ENCODE measurements around the gene RCOR1.

The RCOR1 gene

DNA sequence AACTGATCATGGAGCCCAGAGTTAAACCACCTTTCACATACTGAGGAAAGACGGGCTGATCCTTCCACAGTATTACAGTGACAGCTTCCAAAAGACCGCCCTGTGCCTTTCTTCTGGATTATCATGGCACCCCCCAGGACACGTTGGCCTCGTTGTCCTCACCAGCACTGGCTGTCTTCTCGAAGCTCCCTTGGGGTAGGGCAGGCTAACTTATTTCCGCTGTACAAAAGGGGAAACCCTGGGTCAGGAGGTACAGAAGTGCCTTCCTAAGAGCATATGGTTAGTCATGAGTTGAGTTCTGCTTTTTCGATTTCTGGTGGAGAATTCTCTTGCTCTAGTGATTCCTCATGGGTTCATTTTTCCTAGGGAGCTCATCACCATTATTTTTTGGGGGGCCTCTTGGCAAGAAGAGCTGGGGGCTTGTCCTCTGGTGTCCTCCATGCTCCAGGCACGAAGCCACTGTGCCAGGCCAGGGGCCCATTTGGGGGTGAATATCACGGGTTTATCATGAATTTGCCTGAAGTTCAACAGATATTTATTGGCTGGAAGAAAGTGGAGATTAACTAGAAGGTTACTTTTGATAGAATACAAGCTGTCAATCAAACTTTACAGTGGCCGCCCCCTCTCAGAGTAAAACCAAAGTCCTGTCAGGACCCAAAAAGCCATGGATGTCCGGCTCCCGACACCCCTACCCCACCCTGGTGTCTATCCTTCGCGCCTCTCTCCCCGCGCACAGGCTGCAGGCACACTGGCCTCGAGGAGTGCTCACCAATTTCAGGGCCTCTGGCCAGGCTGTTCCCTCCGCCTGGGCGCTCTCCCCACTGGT, 176.0 kb downstream of the RCOR1 start:
- no peak for DNase-seq (ENCODE audit: low spot score)

DNA sequence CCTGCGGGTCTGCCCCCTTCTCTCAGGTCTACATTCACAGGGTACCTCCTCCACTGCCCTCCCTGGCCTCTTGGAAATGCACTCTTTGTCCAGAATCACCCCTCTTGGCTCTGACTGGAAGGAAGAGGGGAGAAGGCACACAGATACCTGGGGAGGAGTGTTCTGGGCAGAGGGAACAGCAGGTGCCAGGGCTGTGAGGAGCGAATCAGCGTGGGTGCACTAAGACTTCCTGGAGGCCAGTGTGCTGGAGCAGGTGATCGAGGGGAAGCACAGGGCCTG, 176.5 kb downstream of the RCOR1 start:
- no peak overlapping the region for H3K27ac ChIP-seq
- ChIA-PET CTCF (interaction anchor here (0.6 kb wide), 1 partner anchor 11 kb away, joined by 3 read pairs; no protein-coding TSS in a partner anchor), POLR2A (ENCODE audit: low non-redundant PET) (no interaction called here)
- no peak for DNase-seq (ENCODE audit: low spot score)
- TF ChIP-seq CTCF (conservative IDR thresholded peaks at IDR 0.05; ENCODE audit: low read depth), result no peak

More for the DNA sequence above, 176.0 kb downstream of the RCOR1 start:
- ChIA-PET POLR2A (ENCODE audit: low non-redundant PET) (no interaction called here), CTCF (interaction anchor here (0.6 kb wide), 1 partner anchor 10 kb away, joined by 3 read pairs; no protein-coding TSS in a partner anchor)
- no peak for TF ChIP-seq CTCF (conservative IDR thresholded peaks at IDR 0.05; ENCODE audit: low read depth)
- H3K27ac ChIP-seq, result no peak overlapping the region

- no peak for DNase-seq (ENCODE audit: low spot score)
- POLR2A ChIA-PET (ENCODE audit: low non-redundant PET), result no interaction called here
- H3K27ac ChIP-seq, result no peak overlapping the region
- TF ChIP-seq CTCF (conservative IDR thresholded peaks at IDR 0.05; ENCODE audit: low read depth), result no peak
- CTCF ChIA-PET, result no interaction called here
Measured at GRCh38 chr14:102770147-102771123, 178.0 kb downstream of the RCOR1 start.

DNA sequence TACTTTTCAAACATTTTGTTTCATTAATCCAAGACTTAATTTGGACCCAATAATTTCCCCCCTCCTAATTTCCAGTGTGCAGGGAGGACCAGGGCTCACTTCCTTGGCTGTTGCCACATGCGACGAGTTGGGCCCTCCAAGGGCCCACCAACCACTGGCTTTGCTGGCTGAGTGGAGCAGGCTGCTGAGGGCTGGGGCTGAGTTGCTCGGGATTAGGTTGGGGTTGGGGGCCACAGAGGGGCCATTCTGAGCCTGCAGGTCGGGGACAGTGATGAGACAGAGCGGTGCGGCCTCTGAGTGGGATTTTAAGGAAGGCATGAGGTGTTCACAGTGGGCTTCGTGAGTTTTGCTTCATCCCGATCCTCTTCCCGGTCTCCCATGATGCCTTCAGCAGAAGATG, 178.7 kb downstream of the RCOR1 start:
- no peak for DNase-seq (ENCODE audit: low spot score)
- H3K27ac ChIP-seq, result no peak overlapping the region
- TF ChIP-seq CTCF (conservative IDR thresholded peaks at IDR 0.05; ENCODE audit: low read depth), result no peak
- CTCF ChIA-PET, result no interaction called here
- POLR2A ChIA-PET (ENCODE audit: low non-redundant PET), result no interaction called here

DNA sequence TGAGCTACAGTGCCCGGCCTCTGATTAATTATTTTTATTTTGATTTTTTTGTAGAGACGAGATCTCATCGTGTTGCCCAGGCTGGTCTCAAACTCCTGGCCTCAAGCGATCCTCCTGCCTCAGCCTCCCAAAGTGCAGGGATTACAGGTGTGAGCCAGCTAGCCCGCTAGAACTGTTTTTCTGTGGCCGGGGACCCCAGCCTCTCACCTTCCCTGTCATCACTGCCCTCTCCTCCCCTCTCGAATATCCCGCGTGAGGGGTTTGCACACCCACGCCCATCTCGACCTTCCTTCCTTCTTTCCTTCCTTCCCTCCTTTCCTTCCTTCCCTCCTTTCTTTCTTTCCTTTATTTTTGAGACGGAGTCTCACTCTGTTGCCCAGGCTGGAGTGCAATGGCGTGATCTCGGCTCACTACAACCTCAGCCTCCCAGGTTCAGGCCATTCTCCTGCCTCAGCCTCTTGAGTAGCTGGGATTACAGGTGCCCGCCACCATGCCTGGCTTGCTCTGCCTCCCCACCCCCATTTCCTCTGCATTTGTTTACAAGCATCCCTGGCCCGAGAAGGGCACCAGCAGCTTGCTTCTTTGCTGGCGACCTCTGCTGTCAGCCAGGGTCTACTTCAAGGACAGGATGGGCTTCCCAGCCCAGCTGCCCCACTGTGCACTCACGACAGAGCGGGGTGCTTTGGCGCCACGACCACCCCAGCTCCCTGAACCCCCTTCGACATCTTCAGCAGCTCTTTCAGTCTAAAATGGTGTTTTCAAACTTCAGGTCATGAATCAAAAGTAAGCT, 180.5 kb downstream of the RCOR1 start:
- no peak overlapping the region for H3K27ac ChIP-seq
- no peak for TF ChIP-seq CTCF (conservative IDR thresholded peaks at IDR 0.05; ENCODE audit: low read depth)
- DNase-seq (ENCODE audit: low spot score), result no peak
- ChIA-PET POLR2A (ENCODE audit: low non-redundant PET) (no interaction called here), CTCF (interaction anchor here (0.7 kb wide), 1 partner anchor 83 kb away, joined by 4 read pairs; no protein-coding TSS in a partner anchor)
